ENCODE results near the gene AMDHD2.

DNA sequence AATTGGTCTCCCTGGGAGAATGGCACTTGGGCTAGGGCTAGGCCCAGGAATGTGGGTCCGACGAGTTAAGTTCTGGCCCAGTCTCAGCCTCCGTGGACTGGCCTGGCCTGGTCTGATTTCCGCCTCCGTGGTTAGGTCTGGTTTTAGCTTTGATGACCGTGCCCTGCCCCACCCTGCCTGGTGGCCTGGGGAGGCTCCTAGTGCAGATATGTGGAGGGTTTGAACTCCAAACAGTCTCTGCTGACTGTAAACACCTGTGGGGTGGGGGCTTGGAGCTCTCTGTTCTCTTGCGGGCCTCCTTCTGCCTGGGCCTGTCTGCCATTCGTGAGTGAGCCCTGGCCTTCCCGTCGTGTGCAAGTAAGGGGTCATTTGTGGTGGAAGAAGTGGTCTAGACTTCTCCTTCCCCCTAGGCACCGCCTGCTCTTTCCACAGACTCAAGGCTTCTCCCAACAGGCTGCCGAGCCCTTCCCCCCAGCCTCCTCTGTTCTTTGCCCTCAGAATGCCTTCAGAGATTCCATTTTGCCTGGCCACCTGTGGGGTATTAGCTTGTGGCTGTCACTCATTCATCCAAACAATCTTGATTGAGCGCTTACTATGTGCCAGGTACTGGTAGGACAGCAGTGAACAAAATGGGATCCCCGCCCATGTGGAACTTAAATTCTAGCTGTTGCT is 4.9 kb upstream of the AMDHD2 start:
- TF ChIP-seq FOXK2 (IDR thresholded peaks at IDR 0.05) (no peak), LEF1 (IDR thresholded peaks at IDR 0.05; ENCODE audit: borderline replicate concordance) (no peak), FOXM1 (IDR thresholded peaks at IDR 0.05; ENCODE audit: borderline replicate concordance) (no peak), ZNF384 (IDR thresholded peaks at IDR 0.05) (no peak)

Measured in HEK293T (cell line).